ELF-1 (cell line): ENCODE results near the gene RAB20.
"Not testable (repeated sequence)": the region's sequence is repeated elsewhere in the genome, so short reads cannot be mapped to it uniquely, and the experiment has no call there.

Source experiments
- DNase-seq: peaks from one replicate; pipeline ENCODE4 v3.0.0-alpha.2; 2016; ENCODE audit warnings: low read depth, low spot score

RAB20 gene, protein sequence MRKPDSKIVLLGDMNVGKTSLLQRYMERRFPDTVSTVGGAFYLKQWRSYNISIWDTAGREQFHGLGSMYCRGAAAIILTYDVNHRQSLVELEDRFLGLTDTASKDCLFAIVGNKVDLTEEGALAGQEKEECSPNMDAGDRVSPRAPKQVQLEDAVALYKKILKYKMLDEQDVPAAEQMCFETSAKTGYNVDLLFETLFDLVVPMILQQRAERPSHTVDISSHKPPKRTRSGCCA

DNA sequence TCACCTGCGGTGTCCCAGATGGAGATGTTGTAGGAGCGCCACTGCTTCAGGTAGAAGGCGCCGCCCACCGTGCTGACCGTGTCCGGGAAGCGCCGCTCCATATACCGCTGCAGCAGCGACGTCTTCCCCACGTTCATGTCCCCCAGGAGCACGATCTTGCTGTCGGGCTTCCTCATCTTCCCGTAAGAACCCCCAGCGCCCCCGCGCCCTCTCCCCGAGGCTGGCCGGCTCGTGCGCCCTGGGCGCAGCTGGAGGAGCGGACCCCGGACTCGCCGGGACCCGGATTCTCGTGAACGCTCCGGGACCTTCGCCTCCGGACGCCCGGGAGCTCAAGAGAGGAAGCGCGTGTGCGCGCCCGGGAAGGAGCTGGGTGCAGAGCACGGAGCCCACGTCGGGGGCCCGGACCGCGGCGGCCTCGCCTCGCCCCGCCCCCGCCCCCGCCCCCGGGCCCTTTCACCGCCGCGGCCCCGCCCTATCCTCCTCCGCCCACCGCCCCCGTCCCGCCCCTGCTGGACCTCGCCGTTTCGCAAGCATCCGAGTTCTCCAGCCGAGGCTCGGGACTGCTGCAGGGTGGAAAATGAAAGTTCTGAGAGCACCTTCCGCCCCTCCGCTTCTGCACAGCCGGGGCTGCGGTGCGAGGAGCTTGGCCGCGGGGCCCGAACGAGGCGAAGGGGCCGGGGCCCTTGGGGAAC, at the start of gene RAB20:
RAB20 (minus strand) TSS at position 379 of the 692 bp plus-strand sequence; CDS start at position 176, 203 bp downstream.
- DNase-seq = peak; percentile 77

DNA sequence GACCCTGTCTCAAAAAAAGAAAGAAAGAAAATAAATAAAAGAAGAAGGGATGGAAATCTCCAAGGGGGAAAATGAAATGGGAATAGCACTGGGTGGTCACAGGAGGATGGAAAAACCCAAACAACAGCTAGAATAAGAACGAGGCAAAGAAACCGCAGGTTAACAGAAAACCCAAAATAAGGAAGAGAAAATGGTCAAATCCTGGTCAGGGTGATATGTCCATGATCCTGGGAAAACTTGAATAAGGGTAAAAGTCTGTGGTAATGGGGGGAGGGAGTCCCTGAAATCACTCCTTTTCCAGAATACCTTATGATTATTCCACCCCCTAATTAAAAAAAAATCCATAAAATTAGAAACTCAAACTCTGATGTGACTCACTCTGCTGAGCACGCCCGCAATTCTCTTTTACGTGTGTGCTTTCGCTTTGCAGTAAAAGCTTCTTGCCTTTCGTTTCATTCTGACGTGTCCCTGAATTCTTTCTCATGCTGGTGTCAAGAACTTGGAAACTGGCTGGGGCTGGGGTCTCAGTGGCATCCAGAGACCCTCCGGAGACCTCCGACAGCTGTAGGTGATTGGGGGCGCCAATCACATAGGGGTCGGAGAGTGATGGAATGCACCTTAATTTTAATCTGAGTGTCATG, 49.6 kb upstream of the RAB20 start:
- no peak for DNase-seq

DNA sequence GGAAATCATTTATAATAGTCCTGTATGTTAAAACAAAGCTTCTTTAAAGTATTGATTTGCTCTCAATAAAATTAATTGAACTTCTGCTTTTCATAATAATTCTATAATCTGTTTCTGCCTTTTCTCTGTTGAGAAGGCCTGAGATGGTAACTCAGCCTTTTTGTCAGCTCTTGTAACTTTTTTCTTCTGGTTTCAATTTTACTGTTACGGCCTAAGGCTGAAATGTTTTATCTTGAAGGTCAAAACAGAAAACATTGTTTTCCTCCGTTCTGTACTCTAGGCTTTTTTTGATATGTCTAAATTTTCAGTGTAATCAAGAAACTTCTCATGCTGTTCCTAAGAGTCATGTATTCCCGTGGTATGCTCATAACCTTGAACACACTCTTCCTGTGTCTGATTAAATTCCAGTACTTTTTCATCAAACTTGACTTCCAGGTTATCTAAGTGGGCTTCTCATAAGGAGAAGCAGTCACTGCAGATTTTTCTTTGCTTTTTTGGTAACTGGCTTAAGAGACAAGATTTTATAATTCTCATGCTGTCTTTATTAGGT, 46.2 kb upstream of the RAB20 start:
- no peak for DNase-seq

DNA sequence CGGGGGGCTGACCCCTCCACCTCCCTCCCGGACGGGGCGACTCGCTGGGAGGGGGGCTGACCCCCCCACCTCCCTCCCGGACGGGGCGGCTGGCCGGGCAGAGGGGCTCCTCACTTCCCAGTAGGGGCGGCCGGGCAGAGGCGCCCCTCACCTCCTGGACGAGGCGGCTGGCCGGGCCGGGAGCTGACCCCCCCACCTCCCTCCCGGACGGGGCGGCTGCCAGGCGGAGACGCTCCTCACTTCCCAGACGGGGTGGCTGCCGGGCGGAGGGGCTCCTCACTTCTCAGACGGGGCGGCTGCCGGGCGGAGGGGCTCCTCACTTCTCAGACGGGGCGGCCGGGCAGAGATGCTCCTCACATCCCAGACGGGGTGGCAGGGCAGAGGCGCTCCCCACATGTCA, 44.8 kb upstream of the RAB20 start:
- DNase-seq = not testable (repeated sequence)

DNA sequence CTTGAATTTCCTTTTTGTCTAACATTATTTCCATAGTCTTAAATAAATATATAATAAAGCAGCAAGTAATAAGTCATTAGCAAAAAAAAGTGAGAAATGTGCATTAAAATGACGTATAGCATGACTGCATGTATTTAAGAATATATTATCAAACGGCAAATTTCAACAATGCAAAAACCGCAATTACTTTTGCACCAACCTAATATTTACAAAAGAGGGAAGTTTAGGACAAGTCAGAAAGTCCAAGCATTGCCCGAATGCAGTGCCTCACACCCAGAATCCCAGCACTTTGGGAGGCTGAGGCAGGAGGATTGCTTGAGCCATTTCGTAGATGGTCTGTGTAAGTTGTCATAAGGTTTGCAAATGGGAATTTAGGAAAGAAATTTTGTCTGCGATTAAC, 43.6 kb upstream of the RAB20 start:
- no peak for DNase-seq

DNA sequence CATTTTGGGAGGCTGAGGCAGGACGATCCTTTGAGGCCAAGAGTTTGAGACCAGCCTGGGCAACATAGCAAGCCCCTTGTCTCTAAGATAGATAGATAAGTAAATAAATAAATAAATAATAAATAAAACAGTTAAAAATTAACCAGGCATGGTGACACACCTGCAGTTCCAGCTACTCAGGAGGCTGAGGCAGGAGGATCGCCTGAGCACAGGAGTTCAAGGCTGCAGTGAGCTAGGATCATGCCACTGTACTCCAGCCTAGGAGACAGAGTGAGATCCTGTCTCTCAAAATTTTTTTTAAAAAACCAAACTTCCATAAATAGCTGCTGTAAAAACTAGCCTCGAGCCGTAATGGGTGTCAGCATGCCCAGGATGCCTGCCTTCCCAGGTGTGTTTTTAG, 39.5 kb upstream of the RAB20 start:
- DNase-seq = no peak

DNA sequence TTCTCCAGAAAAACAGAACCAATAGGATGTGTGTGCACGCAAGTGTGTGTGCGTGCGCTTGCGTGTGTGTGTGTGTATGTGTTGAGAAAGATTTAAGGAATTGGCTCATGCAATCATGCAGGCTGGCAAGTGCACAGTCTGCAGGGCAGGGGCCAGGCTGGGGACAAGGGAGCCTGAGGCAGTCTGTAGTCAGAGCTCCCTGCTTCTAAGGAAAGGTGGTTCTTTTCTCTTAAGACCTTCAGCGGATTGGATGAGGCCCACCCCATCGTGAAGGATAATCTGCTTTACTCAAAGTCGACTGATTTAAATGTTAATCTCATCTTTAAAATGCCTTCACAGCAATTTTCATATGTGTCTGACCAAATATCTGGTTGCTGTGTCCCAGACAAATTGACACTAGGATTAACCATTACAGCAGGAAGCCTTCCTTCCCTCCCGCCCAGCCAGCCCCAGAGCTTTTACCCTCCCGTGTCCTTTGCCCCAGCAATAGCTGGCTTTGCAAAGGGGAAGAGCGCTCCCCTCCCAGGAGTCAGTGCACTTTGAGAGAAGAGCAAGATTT, 38.8 kb upstream of the RAB20 start:
- DNase-seq = peak; percentile 76

DNA sequence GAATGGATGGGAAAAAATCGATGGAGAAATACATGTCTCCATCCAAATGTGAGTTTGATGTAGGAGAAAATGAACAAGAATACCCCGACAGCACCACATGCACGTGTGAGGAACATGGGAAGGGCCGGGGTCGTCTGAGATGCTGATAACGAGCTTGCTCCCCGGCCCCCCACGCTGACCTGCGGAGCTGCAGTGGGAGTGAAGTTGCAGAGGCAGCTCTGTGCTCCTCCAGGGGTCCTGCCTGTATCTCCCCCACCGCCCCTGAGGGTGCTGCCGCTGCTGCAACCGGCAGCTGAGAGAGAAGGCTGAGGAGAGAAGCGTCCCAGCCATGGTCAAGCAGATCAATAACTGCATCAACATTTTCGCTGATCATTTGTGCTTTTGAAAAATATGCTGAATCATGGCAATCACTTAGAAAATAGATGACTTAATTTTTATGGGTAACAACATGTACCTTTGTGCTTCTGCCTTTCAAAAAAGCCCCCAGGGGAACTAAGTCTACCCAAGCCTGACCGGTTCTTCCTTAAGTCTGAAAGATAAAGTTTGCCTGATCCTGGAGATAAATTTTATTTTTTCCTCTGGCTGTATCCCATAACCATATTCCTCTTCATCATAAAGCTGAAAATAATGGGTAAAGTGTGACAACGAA, 35.6 kb upstream of the RAB20 start:
- no peak for DNase-seq

DNA sequence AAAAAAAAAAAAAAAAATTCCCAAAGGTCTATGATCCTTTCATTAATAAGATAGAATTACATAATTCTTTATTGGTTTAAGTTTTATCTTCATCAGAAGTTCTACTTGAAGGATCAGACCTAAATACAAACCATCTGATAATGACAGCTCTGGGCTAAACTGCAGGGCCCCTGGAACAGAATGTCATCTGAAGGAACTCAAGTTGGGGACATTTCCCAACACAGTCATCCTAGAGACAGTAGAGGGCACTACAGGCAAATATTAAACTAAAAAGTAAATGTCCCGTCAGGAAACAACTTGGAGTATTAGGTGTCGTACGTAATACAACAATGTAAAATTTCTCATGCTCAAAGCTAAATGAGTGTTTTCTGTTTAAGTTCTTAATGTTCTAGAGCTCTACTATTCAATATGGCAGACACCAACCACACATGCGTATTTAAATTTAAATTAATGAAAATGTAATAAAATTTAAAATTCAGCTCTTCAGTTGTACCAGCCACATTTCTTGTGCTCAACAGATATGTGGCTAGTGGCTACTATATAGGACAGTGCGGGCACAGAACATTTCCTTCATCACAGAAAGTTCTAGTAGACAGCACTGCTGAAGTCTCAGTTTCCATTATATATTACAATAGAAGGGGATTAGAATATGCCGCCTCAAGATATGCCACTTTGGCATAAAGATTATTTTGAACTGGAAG, 32.1 kb upstream of the RAB20 start:
- DNase-seq = no peak

DNA sequence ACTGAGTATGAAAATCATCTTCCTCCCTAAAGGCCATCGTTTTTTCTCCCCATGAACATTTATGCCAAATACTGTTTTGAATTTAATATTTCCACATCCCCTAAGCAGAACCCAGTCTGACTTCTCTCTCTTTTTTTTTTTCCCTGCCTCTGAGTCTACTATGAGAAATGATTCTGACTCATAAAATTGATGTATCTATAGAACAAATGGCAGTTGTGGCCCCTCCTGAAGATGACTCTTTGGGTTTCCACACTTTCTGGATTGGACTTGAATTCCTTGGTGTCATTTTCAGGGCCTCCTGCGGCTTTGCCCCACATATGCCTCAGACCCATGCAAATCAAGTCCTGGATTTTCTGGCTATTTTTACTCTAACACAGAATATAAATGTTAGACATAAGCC, 31.1 kb upstream of the RAB20 start:
- no peak for DNase-seq

DNA sequence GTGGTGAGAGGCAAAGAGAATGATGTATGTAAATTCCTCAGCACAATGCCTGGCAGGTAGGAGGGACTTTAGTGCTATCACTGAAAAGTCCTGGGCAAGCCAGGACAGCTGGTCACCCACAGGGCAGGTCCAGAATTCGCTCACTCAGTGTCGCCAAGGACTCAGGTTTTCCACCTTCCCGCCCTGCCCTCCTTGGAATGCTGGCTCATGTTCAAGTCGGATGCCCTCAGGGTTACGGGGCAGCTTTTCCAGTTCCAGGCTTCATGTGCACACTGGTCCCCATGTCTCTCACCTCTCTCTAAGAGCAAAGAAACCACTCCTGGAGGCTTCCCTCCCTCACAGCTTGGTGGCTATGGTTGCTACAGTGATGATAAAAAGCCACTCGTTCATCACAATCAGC, 29.1 kb upstream of the RAB20 start:
- DNase-seq = peak; percentile 55

DNA sequence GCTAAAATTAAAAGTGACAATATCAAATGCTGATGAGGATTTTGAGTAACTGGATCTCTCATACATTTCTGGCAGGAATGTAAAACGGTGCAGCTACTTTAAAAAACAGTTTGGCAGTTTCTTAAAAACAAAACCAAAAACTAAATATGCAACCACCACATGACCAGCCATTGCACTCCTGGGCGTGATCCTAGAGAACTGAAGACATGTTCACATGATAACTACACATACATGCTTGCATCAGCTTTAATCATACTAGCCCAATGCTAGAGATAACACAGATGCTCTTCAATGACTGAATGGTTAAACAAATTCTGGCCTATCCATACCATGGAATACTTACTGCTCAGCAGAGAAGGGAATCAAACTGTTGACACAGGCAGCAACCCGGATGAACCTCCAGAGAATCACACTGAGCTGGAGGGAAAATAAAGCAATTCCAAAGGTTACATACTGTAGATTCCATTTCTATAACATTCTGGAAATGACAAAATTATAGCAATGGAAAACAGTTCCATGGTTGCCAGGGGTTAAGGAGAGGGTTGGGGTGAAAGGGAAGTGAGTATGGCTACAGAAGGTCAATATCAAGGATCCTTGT, 28.4 kb upstream of the RAB20 start:
- no peak for DNase-seq

DNA sequence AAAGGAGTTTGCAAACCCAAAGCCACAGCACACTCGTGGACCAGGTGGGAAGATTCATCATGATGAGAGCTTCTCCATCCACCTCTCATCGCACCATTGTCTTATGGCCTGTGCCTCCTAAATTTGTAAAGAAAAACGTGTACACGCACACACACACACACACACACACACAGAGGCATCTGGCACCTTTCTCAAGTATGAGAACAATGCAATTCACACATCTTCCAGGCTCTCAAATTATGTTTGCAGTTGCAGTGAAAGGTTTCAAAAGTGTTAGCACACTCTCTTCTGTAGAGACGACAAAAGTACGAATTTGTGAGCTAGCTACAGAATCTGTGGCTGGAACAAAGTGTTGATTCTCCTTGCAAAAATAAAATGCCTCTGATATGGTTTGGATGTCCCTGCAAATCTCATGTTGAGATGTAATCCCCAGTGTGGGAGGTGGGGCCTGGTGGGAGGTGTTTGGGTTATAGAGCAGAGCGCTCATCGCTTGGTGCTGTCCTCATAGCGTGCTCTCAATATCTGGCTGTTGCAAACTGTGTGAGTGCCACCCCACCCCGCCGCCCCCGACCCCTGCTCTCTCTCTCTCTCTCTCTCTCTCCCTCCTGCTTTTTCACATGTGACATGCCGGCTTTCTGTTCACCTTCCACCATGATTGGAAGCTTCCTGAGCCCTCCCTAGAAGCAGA, 21.8 kb upstream of the RAB20 start:
- DNase-seq = no peak

DNA sequence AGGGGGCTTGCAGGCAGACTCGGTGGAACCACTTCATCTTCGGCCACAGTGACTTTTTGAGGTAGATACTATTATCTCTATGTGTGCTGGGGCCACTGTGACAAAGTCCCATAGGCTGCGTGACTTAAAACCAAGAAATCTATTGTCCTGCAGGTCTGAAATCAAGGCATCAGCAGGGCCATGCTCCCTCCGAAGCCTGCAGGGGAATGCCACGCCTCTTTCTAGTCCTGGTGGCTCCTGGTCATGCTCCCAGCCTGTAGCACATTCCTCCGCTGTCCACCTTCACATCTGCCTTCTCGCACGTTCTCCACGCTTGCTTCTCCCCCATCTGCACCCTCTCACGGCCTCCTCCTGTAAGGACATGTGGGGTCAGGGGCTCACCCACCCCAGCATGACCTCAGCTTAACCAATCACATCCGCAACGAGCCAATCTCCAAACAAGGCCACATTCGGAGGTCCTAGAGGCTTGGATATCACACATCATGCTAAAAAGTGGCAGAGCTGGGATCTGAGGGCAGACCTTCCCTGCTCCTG, 21.0 kb upstream of the RAB20 start:
- DNase-seq = no peak

DNA sequence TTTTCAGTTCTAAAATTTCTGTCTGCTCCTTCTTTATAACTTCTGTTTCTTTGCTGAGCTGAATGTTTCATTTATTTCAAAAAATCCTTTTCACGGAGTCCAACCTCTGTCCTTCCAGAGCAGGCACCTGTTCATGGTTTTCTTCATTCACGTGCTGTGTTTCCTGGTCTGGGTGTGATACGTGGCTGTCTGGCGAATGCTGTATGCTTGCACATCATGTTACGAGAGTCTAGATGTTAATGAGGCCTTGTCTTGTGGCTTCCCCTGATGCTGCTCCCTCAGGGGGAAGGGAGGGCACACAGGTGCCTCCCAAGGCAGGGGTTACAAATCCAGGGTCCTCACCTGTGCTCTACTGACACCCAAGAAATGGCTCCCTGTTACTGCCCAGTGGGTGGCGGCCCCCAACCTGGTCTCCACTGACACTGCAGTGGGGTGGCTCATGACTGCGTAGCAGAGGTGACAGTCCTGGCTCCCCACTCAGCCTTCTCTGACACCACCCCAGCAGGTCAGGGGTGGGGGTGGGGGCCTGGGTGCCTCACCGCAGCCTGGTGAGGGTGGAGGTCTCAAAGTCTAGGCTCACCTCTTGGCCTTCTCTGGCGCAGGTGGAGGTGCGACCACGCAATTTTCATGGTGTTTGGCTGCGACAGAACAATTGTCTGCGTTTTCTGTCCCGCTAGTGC, 20.1 kb upstream of the RAB20 start:
- DNase-seq = no peak

DNA sequence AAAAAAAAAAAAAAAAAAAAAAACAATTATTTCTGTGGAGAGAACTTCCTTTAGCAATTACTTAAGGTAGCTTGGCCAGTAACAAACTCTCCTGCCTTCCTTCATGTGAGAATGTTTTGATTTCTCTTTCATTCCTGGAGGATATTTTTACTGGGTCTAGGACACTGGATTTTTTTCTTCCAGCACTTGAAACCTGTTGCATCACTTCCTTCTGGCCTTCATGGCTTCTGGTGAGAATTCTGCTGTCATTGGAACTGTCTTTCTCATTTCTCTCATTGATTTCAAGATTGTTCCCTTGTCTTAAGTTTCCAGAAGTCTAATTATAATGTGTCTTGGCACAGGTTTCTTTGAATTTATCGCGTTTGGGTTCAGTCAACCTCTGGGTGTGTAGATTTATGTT, 19.3 kb upstream of the RAB20 start:
- no peak for DNase-seq

DNA sequence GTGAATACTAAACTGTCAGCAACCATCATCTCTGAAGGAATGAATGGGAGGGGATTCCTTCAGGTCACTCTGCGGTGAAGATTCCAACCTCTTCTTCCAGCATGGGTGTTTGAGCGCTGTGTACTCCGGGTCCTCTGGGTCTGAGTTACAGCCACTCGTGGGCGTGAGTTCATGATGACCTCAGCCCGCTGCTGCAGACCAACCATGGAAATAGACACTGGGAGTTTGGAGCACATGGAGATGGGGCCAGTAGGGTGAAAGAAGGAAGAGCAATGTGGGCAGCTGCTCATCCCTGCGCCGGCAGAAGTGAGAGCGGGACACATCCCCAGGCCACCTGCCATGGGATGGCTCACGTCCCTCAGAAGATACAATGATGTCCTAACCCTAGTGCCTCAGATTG, 16.8 kb upstream of the RAB20 start:
- no peak for DNase-seq

DNA sequence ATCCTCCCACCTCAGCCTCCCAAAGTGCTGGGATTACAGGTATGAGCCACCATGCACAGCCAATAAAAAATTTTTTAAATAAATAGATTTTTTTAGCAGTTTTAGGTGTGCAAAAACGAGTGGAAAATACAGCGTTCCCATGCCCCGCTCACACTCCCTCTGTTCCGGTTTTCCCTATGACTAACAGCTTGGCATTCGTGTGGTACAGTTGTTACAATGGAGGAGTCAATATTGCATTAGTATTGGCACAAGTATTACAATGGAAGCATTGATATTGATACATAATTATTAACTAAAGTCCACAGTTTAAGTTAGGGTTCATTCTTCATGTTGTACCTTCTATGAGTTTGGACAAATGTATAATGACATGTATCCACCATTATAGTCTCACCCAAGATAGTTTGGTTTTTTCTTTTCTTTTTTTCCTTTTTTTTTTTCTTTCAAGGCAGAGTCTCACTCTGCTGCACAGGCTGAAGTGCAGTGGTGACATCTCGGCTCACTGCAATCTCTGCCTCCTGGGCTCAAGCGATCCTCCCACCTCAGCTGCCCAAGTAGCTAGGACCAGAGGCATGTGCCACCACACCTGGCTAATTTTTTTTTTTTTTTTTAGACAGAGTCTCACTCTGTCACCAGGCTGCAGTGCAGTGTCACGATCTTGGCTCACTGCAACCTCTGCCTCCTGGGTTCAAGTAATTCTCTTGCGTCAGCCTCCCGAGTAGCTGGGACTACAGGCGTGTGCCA, 15.4 kb upstream of the RAB20 start:
- no peak for DNase-seq

DNA sequence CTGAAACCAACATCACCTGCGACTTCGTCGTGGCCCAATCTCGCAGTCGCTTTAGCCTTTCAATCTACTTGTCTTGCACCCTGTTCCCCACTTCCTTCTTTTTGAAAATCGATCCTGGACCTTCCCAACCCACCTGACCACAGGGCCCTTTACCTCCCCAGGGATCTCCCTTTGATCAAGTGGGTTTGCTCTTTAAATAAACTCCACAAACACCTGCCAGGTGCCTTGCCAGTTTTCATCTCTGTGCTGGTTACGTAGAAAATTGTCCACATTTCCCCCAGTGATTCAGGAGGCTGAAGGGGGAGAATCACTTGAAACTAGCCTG, 14.5 kb upstream of the RAB20 start:
- DNase-seq = no peak
